ELF-1 (cell line): ENCODE data around the gene TCEA2.
A peak's percentile ranks its signal among the peaks of the same experiment; 100 is the strongest.

Experiments
- DNase-seq: peaks from one replicate; pipeline ENCODE4 v3.0.0-alpha.2; 2016; ENCODE audit warnings: low read depth, low spot score

Gene TCEA2

DNA sequence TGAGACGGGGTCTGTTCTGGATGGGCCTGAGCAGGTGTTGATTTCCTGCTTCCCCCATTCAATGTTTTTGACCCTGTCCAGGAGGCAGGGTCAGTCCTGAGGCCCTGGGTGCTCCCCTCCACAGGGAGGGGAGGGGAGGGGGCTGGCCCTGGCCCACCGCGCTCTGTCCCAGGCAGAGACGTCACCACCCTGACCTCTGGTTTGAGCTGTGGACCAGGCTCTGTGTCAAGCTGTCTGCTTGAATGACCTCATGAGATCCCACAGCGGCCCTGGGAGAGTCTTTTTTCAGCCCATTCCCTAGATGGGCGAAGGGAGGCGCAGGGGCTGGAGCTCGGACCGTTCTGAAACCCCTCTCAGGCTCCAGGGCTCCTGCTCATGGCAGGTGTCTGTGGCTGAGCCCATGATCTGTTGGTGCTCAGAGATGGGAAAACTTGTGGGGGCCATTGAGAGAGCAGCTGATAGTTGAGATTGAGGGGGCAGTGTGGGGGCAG is 30.1 kb downstream of the TCEA2 start:
- DNase-seq, result peak; percentile 60

- no peak for DNase-seq
These were observed 32.5 kb downstream of the TCEA2 start for GRCh38 chr20:64095455-64095854.

DNA sequence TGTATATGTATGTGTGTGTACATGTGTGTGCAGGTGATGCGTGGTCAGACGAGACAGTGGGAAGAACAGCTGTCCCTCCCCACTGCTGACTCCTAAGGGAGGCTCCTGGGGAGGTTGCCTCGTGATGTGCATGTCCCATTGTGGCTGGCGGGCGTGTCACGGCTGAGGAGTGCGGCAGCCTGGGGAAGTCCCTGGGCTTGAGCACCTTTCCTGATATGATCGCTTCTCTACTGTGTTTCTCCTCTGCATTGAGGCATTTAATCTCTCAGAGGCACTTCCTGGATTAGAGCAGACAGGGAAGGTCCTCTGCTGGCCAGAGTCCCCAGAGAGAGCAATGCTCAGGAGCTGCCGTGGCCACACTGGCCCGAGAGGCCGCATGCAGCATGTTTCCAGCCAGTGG is 32.9 kb downstream of the TCEA2 start:
- DNase-seq, result no peak

DNA sequence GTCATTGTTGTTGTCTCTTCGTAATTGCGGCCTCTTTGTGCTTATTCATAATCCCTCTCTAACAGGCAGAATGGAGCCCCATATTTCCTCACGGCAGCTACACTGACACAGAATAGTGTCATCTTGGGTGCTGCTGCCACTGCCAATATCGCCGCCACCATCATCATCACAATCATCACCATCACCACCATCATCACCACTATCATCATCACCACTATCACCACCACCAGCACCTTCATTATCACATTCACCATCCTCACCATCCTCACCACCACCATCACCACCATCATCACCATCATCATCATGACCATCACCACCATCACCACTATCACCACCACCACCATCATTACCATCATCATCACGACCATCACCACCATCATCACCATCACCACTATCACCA is 33.5 kb downstream of the TCEA2 start:
- DNase-seq, result no peak

- DNase-seq, result no peak
These were observed 35.5 kb downstream of the TCEA2 start for GRCh38 chr20:64098471-64099013.

DNA sequence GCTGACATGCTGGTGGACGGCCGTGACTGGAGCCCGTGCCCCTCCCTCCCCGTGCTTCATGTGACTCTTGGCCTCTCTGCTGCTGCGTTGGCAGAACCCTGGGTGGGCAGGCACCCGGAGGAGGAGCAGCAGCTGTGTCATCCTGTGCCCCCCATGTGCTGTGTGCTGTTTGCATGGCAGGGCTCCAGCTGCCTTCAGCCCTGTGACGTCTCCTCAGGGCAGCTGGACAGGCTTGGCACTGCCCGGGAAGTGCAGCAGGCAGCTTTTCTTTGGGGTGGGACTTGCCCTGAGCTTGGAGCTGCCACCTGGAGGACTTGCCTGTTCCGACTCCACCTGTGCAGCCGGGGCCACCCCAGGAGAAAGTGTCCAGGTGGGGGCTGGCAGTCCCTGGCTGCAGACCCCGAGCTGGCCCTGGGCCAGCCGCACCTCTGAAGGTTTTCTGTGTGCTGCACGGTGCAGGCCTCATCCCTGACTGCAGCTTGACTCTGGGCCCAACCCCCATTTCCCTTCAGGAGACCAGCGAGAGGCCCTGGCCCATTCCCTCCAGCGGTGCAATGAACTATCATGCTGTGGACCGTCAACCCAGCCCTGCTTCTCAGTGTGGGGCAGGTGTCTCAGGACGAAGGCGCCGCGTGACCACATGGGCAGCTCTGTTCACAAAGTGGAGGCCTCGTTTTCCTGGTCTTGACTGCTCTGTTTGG is 36.2 kb downstream of the TCEA2 start:
- DNase-seq, result no peak

DNA sequence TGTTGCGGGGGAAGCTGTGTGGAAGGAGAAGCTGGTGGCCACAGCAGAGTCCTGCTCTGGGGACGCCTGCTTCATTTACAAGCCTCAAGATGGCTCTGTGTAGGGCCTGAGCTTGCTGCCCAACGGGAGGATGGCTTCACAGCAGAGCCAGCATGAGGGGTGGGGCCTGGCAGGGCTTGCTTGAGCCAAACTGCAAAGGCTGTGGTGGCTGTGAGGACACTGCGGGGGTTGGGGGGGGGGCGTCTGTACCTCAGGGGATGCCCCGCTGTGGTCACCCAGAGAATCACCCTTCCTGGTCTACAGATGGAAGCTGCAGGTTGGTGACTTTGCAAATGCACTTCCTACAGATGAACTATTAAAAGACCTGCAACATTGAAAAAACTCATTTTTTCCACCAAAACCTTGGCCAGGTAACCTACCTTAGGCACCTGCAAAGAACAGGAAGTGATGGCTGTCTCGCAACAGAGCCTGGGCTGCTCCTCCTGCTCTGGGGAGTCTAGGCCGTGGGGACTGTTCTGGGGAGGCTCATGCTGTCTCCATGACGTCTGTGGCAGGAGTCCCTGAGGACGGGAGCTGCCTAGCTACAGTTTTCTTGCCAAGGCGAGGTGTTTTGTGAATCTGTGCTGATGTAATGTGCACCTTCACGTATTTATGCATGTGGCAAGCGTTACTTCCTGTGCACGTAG is 37.0 kb downstream of the TCEA2 start:
- no peak for DNase-seq

DNA sequence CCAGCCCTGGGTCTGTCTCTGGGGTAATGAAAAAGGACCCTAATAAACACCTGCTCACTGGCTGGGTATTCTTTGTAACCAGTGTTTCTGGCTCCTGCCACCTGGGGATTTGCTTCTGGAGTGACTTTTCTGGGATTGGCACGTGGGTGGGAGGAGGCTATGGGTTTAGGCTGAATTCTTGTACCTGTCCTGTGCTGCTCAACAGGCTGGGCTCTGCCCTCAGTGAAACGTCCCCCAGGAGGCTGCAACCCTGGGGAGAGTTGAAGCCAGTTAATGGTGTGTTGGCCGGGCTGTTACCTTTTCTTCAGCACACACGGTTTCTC is 37.5 kb downstream of the TCEA2 start:
- no peak for DNase-seq

GRCh38 chr20:64100946-64101688 is 38.1 kb downstream of the TCEA2 start:
- no peak for DNase-seq

DNA sequence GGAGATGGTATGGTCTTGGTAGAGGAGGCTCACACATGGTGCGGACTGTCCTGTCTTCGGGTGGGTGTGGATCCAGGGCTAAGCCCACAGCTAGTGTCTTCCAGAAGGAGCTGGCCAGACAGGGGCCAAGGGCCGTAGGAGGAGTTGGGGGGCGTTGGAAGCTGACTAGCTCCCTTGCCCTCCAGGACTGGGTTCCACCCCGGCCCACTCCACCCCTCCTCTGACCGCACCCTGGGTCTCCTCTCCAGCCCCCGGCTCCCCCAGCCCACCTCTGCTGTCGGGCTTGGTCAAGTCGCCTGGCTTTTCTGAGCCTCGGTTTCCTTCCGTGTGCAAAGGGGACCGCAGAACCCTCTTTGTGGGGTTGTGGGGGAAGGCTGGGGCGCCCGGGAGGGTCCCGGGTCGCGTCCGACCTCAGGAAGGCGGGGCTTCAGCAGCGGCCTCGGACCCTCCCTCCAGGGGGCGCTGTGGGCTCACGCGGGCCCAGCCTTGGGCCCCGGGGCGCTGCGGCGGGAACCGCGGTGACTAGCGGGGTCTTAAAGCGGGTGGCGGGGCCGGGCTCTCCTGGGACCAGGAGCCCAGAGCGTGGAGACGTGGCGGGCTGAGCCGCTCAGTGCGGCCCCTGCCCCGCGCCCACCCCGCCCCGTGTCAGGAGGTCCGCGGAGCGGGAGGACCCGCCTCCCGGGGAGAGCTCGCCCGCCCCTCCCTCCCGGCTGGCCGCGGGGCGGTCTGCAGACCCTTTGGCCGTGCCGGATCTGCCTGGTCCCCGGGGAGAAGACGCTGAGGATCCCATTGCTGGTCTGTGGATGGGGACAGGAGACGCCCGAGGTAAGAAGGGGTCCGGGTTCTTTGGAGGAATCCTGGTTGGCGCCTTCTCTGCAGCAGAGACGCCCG is 39.0 kb downstream of the TCEA2 start:
- peak; percentile 70 for DNase-seq

DNA sequence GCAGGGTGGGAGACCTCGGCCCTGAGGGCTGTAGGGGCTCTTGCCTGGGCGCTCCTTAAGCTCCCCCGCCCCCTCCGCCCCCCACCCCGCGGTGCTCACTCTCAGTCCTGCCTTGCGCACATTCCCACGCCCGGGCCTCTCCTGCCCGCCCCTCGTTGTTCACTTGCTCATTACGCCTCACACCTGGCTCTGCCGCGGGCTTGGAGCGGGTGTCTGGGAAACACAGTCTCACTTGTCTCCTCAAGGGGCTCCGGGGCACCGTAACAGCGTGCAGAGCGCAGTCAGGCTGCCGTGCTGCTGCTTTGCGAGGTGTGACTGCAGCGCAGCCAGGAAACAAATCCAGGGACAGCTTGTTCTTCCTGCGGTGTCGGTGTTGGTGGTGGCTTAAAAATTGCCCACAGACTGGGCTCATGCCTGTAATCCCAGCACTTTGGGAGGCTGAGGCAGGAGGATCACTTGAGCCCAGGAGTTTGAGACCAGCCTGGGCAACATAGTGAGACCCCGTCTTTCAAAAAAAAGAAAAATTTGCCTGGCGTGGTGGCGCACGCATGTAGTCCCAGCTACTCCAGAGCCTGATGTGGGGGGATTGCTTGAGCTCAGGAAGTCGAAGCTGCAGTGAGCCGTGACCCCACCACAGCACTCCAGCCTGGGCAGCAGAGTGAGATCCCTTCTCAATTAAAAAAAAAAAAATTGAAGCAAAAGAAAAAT is 39.8 kb downstream of the TCEA2 start:
- peak; percentile 54 for DNase-seq

GRCh38 chr20:64103871-64104666 is 41.1 kb downstream of the TCEA2 start:
- peak; percentile 49 for DNase-seq

GRCh38 chr20:64104667-64105451 is 41.9 kb downstream of the TCEA2 start:
- no peak for DNase-seq

DNA sequence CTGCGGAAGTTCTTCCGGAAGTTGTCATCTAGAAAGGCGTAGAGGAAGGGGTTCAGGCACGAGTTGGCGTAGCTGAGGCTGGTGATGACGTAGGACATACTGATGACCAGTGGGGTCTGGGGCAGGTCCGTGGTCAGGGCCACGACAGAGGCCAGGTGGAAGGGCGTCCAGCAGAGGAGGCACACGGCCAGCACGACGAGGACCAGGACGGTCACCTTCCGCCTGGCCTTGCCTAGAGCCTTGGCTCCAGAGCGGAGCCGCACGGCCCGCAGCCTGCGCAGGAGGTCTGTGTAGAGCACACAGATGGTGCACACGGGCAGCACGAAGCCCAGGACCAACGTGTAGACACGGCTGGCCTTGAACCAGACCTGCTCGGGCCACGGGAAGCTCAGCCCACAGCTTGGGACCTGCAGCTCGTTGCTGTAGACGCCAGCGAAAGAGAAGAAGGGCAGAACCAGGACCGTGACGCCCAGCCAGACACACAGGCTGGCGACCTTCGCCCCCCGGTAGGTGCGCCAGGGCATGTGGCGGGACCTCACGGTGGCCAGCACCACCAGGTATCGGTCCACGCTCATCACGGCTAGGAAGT is 42.9 kb downstream of the TCEA2 start:
- peak; percentile 1 for DNase-seq

DNA sequence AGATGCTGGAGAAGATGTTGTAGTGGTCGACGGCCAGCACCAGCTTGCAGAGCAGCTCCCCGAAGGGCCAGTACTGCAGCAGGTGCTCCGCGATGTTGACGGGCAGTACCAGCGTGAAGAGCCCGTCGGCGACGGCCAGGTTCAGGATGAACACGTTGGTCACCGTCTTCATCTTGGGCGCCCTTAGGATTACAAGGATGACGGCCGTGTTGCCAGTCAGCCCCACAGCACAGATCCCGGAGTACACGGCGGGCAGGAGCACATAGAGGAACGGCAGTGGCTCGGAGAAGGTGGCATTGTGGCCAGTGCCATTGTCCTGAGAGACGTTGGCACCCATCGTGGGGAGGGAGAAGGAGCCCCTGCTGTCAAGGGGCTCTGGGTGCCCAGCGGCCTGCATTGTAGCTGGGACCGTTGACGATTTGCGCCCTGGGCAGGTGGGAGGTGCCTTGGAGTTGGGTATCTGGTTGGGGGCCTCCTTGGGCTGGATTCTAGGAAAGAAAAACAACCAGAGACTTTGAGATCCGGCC is 43.5 kb downstream of the TCEA2 start:
- DNase-seq, result peak; percentile 1

GRCh38 chr20:64106981-64107735 is 44.2 kb downstream of the TCEA2 start, which contains the start of gene NPBWR2:
Gene NPBWR2 (minus strand): TSS chr20:64107565. CDS start chr20:64106831, 734 bp downstream.
- peak; percentile 59 for DNase-seq

GRCh38 chr20:64107736-64108457 is 44.9 kb downstream of the TCEA2 start:
- DNase-seq, result peak; percentile 4
